Gastrocnemius medialis (tissue), 4 donors: ENCODE data around the gene THOP1.
A peak's percentile ranks its signal among the peaks of the same experiment; 100 is the strongest.

Experiments
- POLR2A ChIP-seq, 2 donors: fragments of 450-650 bp; IDR thresholded peaks; one replicate each; pipeline ENCODE4 v1.6.1; 2017; ENCODE audit warnings: antibody characterized with exemption in 2 of 2, mild to moderate bottlenecking in 2 of 2, moderate library complexity in 2 of 2
- TF ChIP-seq, protein P1 (sequence below), 5 experiments: fragments of 450-650 bp in 3 of 5; fragments of 200-600 bp in 2 of 5; sonication (generic) in 2 of 5; IDR thresholded peaks in 4 of 5; conservative IDR thresholded peaks in 1 of 5; 1 replicate in 4 of 5; 2 replicates in 1 of 5; pipeline ENCODE4 v1.5.1; 2016 to 2019; ENCODE audit warnings: antibody characterized with exemption in 5 of 5, mild to moderate bottlenecking in 3 of 5, moderate library complexity in 3 of 5

DNA sequence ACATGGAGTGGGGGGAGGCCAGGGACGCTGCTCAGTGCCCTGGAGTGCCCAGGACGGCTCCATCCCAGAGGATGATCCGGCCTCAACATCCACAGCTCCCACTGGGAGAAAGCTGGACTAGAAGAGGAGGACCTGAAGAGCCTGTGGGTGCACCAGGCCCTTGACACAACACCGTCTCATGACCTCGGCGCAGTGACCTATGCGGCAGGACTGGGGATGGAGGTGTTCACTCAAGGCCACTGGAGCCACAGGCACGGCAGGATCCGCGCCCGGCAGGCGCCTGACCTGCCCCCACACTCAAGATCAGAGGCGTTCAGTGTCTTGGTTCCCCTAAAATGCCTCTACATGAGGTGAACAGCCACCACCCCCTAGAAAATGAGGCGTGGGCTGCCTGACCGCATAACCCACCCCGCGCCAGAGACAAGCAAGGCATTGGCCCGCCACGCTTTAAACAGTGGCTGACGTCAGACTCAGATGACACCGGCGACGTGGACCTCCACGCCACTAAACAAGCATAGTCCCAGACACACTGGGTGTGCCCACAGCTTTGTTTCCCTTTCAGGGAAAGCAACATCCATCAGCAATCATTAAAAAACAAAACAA is 10.2 kb upstream of the THOP1 start:
- TF ChIP-seq, protein P1, sequence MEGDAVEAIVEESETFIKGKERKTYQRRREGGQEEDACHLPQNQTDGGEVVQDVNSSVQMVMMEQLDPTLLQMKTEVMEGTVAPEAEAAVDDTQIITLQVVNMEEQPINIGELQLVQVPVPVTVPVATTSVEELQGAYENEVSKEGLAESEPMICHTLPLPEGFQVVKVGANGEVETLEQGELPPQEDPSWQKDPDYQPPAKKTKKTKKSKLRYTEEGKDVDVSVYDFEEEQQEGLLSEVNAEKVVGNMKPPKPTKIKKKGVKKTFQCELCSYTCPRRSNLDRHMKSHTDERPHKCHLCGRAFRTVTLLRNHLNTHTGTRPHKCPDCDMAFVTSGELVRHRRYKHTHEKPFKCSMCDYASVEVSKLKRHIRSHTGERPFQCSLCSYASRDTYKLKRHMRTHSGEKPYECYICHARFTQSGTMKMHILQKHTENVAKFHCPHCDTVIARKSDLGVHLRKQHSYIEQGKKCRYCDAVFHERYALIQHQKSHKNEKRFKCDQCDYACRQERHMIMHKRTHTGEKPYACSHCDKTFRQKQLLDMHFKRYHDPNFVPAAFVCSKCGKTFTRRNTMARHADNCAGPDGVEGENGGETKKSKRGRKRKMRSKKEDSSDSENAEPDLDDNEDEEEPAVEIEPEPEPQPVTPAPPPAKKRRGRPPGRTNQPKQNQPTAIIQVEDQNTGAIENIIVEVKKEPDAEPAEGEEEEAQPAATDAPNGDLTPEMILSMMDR (IDR thresholded peaks at IDR 0.05 in 4 of 5, conservative IDR thresholded peaks at IDR 0.05 in 1 of 5) = no peak
- peak in 1 of 2 donors; percentile 8 for TF ChIP-seq POLR2A (IDR thresholded peaks at IDR 0.05)
